Measurements from ENCODE around the gene ZNF586.

DNA sequence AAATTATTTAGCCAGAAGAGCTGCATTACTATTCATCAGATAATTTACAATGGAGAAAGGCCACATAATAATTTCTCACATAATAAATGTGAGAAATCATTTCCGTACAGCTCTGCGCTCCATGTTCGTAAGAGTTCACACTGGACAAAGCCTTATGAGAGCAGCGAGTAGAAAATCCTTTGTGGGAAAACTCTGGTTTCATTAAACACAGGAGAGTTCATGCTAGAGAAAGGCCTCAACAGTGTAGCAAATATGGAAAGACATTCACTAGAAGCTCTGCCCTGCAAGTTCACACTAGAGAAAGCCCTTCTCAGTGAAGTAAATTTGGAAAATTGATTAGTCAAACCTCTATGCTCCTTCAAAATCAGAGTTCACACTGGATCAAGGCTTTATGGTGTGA lies 14.4 kb upstream of the ZNF586 start:
- TF ChIP-seq, protein P1, sequence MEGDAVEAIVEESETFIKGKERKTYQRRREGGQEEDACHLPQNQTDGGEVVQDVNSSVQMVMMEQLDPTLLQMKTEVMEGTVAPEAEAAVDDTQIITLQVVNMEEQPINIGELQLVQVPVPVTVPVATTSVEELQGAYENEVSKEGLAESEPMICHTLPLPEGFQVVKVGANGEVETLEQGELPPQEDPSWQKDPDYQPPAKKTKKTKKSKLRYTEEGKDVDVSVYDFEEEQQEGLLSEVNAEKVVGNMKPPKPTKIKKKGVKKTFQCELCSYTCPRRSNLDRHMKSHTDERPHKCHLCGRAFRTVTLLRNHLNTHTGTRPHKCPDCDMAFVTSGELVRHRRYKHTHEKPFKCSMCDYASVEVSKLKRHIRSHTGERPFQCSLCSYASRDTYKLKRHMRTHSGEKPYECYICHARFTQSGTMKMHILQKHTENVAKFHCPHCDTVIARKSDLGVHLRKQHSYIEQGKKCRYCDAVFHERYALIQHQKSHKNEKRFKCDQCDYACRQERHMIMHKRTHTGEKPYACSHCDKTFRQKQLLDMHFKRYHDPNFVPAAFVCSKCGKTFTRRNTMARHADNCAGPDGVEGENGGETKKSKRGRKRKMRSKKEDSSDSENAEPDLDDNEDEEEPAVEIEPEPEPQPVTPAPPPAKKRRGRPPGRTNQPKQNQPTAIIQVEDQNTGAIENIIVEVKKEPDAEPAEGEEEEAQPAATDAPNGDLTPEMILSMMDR (IDR thresholded peaks at IDR 0.05; ENCODE audit: low read depth, low read length, poor library complexity, severe bottlenecking): no peak
- no peak for TF ChIP-seq EZH2phosphoT487 (IDR thresholded peaks at IDR 0.05; ENCODE audit: borderline replicate concordance, low read length)

Measured in DOHH2 (cell line).